C4-2B (cell line): ENCODE results near the gene ARHGAP8.
A peak's percentile ranks its signal among the peaks of the same experiment; 100 is the strongest.

Experiments used
- H3K27ac ChIP-seq: fragments of 450-650 bp; 2 replicates; pipeline ENCODE4 v1.5.1; 2017
- CTCF ChIP-seq: fragments of 450-650 bp; conservative IDR thresholded peaks from 2 replicates; pipeline ENCODE4 v1.5.1; 2017; ENCODE audit warnings: mild to moderate bottlenecking
- ZFX ChIP-seq: fragments of 450-650 bp; IDR thresholded peaks from 2 replicates; pipeline ENCODE4 v1.6.1; 2017

Gene ARHGAP8

GRCh38 chr22:44752285-44753188, at the start of gene ARHGAP8:
Gene ARHGAP8, plus strand, starts transcription at chr22:44752575. Its CDS starts 33,953 bp downstream, at chr22:44786528.
- H3K27ac ChIP-seq: peak within 1 kb of the TSS; percentile 74

GRCh38 chr22:44703255-44703870, 49.0 kb upstream of the ARHGAP8 start:
- peak overlapping the region; percentile 84 for H3K27ac ChIP-seq
- no peak for TF ChIP-seq CTCF
- TF ChIP-seq ZFX: no peak

More at GRCh38 chr22:44752285-44753188, at the start of gene ARHGAP8:
- TF ChIP-seq CTCF: no peak

GRCh38 chr22:44704159-44705021, 48.0 kb upstream of the ARHGAP8 start:
- H3K27ac ChIP-seq: no peak overlapping the region
- TF ChIP-seq CTCF: no peak
- no peak for TF ChIP-seq ZFX

- no peak for TF ChIP-seq ZFX
- no peak for TF ChIP-seq CTCF
Measured at GRCh38 chr22:44705022-44705297, 47.4 kb upstream of the ARHGAP8 start.

GRCh38 chr22:44706488-44706887, 45.9 kb upstream of the ARHGAP8 start:
- TF ChIP-seq CTCF (no peak), ZFX (no peak)
- H3K27ac ChIP-seq: no peak overlapping the region

More at GRCh38 chr22:44705022-44705297, 47.4 kb upstream of the ARHGAP8 start:
- H3K27ac ChIP-seq: no peak overlapping the region

GRCh38 chr22:44707178-44707577, 45.2 kb upstream of the ARHGAP8 start:
- no peak overlapping the region for H3K27ac ChIP-seq
- TF ChIP-seq ZFX: no peak
- no peak for TF ChIP-seq CTCF
